NCI-H1048 (cell line): ENCODE data around the gene SAFB2.

Experiments
- DNase-seq: peaks from one replicate; lab custom pipeline; 2025; lab: John Stamatoyannopoulos, UW

SAFB2 gene

GRCh38 chr19:5542665-5543064, 79.9 kb downstream of the SAFB2 start:
- DNase-seq, result no peak

GRCh38 chr19:5541456-5541855, 81.1 kb downstream of the SAFB2 start:
- DNase-seq, result no peak

- DNase-seq, result no peak
Observed at GRCh38 chr19:5540208-5540607, 82.4 kb downstream of the SAFB2 start.

- no peak for DNase-seq
Observed at GRCh38 chr19:5537870-5538269, 84.7 kb downstream of the SAFB2 start.
